Cardiac muscle cell (in vitro differentiated cells and primary cell): ENCODE results near the gene MAS1L. TPM values are rescaled to one million over a fixed set of nuclear protein-coding genes. Genes with fewer than 3 reads are reported as not detected.
A peak's percentile ranks its signal among the peaks of the same experiment; 100 is the strongest.
"Not testable (repeated sequence)": the region's sequence is repeated elsewhere in the genome, so short reads cannot be mapped to it uniquely, and the experiment has no call there.

Source experiments
- DNase-seq, 2 donors: peaks; one replicate each; pipeline versions ENCODE4 v3.0.0 to v3.0.0-alpha.2; 2010 to 2017; ENCODE audit warnings: low read depth in 1 of 2, low spot score in 1 of 2
- H3K27ac ChIP-seq: fragments of 200-600 bp; sonication (generic); 2 replicates; pipeline ENCODE4 v1.5.1; 2016
- H3K27me3 ChIP-seq: fragments of 200-600 bp; sonication (generic); 2 replicates; pipeline ENCODE4 v1.6.0; 2016; ENCODE audit warnings: control low read depth
- H3K36me3 ChIP-seq: fragments of 200-600 bp; sonication (generic); 2 replicates; pipeline ENCODE4 v1.5.1; 2016; ENCODE audit warnings: control low read depth
- H3K4me1 ChIP-seq: fragments of 200-600 bp; sonication (generic); 2 replicates; pipeline ENCODE4 v1.8.1; 2017; ENCODE audit warnings: low read depth, mild to moderate bottlenecking, mixed run types
- H3K4me3 ChIP-seq: fragments of 200-600 bp; sonication (generic); 2 replicates; pipeline ENCODE4 v1.5.1; 2016; ENCODE audit warnings: mild to moderate bottlenecking
- H3K9me3 ChIP-seq: fragments of 200-600 bp; sonication (generic); 2 replicates; pipeline ENCODE4 v1.5.1; 2017; ENCODE audit warnings: low read depth, mild to moderate bottlenecking, control low read depth
- CTCF ChIP-seq: IDR thresholded peaks from 2 replicates; pipeline ENCODE4 v1.5.1; 2012; ENCODE audit warnings: low read depth, mild to moderate bottlenecking, low read length
- polyA plus RNA-seq: library from polyadenylated mRNA; unstranded; fragments of >200 nt; fragmentation: Nextera tagmentation; extraction: Ambion mirVana; gene quantifications from 2 replicates; pipeline ENCODE4 v1.2.1, GENCODE V29; 2016
- total RNA-seq: library from RNA; depleted of rRNA; stranded (reverse); fragments of >200 nt; gene quantifications from 2 replicates; pipeline ENCODE4 v1.2.3, GENCODE V29; 2016

MAS1L gene
- total and polyA plus RNA-seq, 2 experiments from 2014 or later = not detected

GRCh38 chr6:29461021-29461814 lies 26.5 kb downstream of the MAS1L start:
- Histone ChIP-seq H3K27ac (no peak overlapping the region), H3K36me3 (no peaks in the 10 kb centered on the region), H3K27me3 (no peaks in the 10 kb centered on the region), H3K4me1 (no peaks in the 10 kb centered on the region), H3K9me3 (no peaks in the 10 kb centered on the region), H3K4me3 (no peak overlapping the region)
- no peak for TF ChIP-seq CTCF
- DNase-seq = no peak

- no peaks in the 10 kb centered on the region for H3K27me3 ChIP-seq
- DNase-seq = no peak
- H3K27ac ChIP-seq = no peak within 1 kb of the TSS
- no peak for TF ChIP-seq CTCF
- H3K4me1 ChIP-seq = no peaks in the 10 kb centered on the region
- no peaks in the 10 kb centered on the region for H3K36me3 ChIP-seq
- H3K4me3 ChIP-seq = no peak within 1 kb of the TSS
- H3K9me3 ChIP-seq = no peaks in the 10 kb centered on the region
Measured at GRCh38 chr6:29456971-29457370, 30.8 kb downstream of the MAS1L start, which contains the start of the genes OR11A1 and OR2H1. Gene OR11A1, minus strand, starts transcription at chr6:29457071. Its CDS starts 29,430 bp downstream, at chr6:29427641. Gene OR2H1, plus strand, starts transcription at chr6:29457155. Its CDS starts 4,615 bp downstream, at chr6:29461770.

- H3K4me3 ChIP-seq = no peak overlapping the region
- no peak for DNase-seq
- H3K27ac ChIP-seq = no peak overlapping the region
- H3K27me3 ChIP-seq = no peaks in the 10 kb centered on the region
- no peaks in the 10 kb centered on the region for H3K4me1 ChIP-seq
- H3K9me3 ChIP-seq = no peaks in the 10 kb centered on the region
- H3K36me3 ChIP-seq = no peaks in the 10 kb centered on the region
- TF ChIP-seq CTCF = no peak
Measured at GRCh38 chr6:29451471-29452193, 36.1 kb downstream of the MAS1L start.

- H3K27ac ChIP-seq = no peak overlapping the region
- H3K36me3 ChIP-seq = no peaks in the 10 kb centered on the region
Measured at GRCh38 chr6:29447670-29448069, 40.1 kb downstream of the MAS1L start.

GRCh38 chr6:29444031-29444430 lies 43.7 kb downstream of the MAS1L start:
- not testable (repeated sequence) for H3K9me3 ChIP-seq, H3K27me3 ChIP-seq, H3K27ac ChIP-seq, H3K36me3 ChIP-seq, H3K4me1 ChIP-seq, DNase-seq, H3K4me3 ChIP-seq

More at GRCh38 chr6:29447670-29448069, 40.1 kb downstream of the MAS1L start:
- Histone ChIP-seq H3K27me3 (no peaks in the 10 kb centered on the region), H3K4me3 (no peak overlapping the region), H3K9me3 (no peaks in the 10 kb centered on the region), H3K4me1 (no peaks in the 10 kb centered on the region)
- no peak for TF ChIP-seq CTCF
- peak in 1 of 2 donors; percentile 16 for DNase-seq

- Histone ChIP-seq H3K27me3 (no peaks in the 10 kb centered on the region), H3K4me1 (no peaks in the 10 kb centered on the region)
- no peak for TF ChIP-seq CTCF
Measured at GRCh38 chr6:29442719-29443118, 45.0 kb downstream of the MAS1L start.

More at GRCh38 chr6:29442719-29443118, 45.0 kb downstream of the MAS1L start:
- no peaks in the 10 kb centered on the region for H3K9me3 ChIP-seq
- H3K36me3 ChIP-seq = no peaks in the 10 kb centered on the region
- no peak for DNase-seq
- no peak overlapping the region for H3K27ac ChIP-seq
- no peak overlapping the region for H3K4me3 ChIP-seq
